ENCODE measurements around the gene TP53RK. TPM values are rescaled to one million over a fixed set of nuclear protein-coding genes. Genes with fewer than 3 reads are reported as not detected.

The TP53RK gene
- total RNA-seq, 1 donor from 2014 or later: 13.6 TPM

- H3K9me3 Mint-ChIP-seq (ENCODE audit: unreplicated experiment): peaks cover 9% of the 10 kb centered on the region
- H3K4me1 Mint-ChIP-seq (ENCODE audit: unreplicated experiment): peaks cover 9% of the 10 kb centered on the region
- no peak for TF ChIP-seq CTCF (IDR thresholded peaks at IDR 0.05)
- no peak overlapping the region for H3K27ac Mint-ChIP-seq (ENCODE audit: unreplicated experiment)
- H3K27me3 Mint-ChIP-seq (ENCODE audit: unreplicated experiment): no peaks in the 10 kb centered on the region
- no peak for DNase-seq (ENCODE audit: extremely low spot score, unreplicated experiment)
- no peak overlapping the region for H3K4me3 Mint-ChIP-seq (ENCODE audit: unreplicated experiment)
- H3K36me3 Mint-ChIP-seq (ENCODE audit: unreplicated experiment): peaks cover 23% of the 10 kb centered on the region
These were observed 30.8 kb upstream of the TP53RK start for GRCh38 chr20:46720019-46720418.

GRCh38 chr20:46717818-46718541 is 28.7 kb upstream of the TP53RK start:
- Mint-ChIP-seq H3K9me3 (ENCODE audit: unreplicated experiment) (peaks cover 9% of the 10 kb centered on the region), H3K27ac (ENCODE audit: unreplicated experiment) (no peak overlapping the region), H3K4me3 (ENCODE audit: unreplicated experiment) (no peak overlapping the region), H3K36me3 (ENCODE audit: unreplicated experiment) (peaks cover 26% of the 10 kb centered on the region), H3K27me3 (ENCODE audit: unreplicated experiment) (no peaks in the 10 kb centered on the region), H3K4me1 (ENCODE audit: unreplicated experiment) (peaks cover 16% of the 10 kb centered on the region)
- TF ChIP-seq CTCF (IDR thresholded peaks at IDR 0.05): no peak
- DNase-seq (ENCODE audit: extremely low spot score, unreplicated experiment): no peak

GRCh38 chr20:46715292-46715756 is 26.1 kb upstream of the TP53RK start:
- Mint-ChIP-seq H3K36me3 (ENCODE audit: unreplicated experiment) (peaks cover 15% of the 10 kb centered on the region), H3K27ac (ENCODE audit: unreplicated experiment) (no peak overlapping the region), H3K4me1 (ENCODE audit: unreplicated experiment) (peaks cover 26% of the 10 kb centered on the region), H3K9me3 (ENCODE audit: unreplicated experiment) (peaks cover 6% of the 10 kb centered on the region), H3K4me3 (ENCODE audit: unreplicated experiment) (no peak overlapping the region), H3K27me3 (ENCODE audit: unreplicated experiment) (no peaks in the 10 kb centered on the region)
- TF ChIP-seq CTCF (IDR thresholded peaks at IDR 0.05): no peak
- DNase-seq (ENCODE audit: extremely low spot score, unreplicated experiment): no peak

GRCh38 chr20:46713957-46714834 is 25.0 kb upstream of the TP53RK start:
- H3K36me3 Mint-ChIP-seq (ENCODE audit: unreplicated experiment): peaks cover 8% of the 10 kb centered on the region
- peaks cover 32% of the 10 kb centered on the region for H3K4me1 Mint-ChIP-seq (ENCODE audit: unreplicated experiment)
- no peak overlapping the region for H3K27ac Mint-ChIP-seq (ENCODE audit: unreplicated experiment)
- H3K27me3 Mint-ChIP-seq (ENCODE audit: unreplicated experiment): no peaks in the 10 kb centered on the region
- no peak overlapping the region for H3K4me3 Mint-ChIP-seq (ENCODE audit: unreplicated experiment)
- H3K9me3 Mint-ChIP-seq (ENCODE audit: unreplicated experiment): no peaks in the 10 kb centered on the region
- DNase-seq (ENCODE audit: extremely low spot score, unreplicated experiment): no peak
- TF ChIP-seq CTCF (IDR thresholded peaks at IDR 0.05): no peak

Data from osteocyte (in vitro differentiated cells).